ENCODE results near the gene MRPS34.

DNA sequence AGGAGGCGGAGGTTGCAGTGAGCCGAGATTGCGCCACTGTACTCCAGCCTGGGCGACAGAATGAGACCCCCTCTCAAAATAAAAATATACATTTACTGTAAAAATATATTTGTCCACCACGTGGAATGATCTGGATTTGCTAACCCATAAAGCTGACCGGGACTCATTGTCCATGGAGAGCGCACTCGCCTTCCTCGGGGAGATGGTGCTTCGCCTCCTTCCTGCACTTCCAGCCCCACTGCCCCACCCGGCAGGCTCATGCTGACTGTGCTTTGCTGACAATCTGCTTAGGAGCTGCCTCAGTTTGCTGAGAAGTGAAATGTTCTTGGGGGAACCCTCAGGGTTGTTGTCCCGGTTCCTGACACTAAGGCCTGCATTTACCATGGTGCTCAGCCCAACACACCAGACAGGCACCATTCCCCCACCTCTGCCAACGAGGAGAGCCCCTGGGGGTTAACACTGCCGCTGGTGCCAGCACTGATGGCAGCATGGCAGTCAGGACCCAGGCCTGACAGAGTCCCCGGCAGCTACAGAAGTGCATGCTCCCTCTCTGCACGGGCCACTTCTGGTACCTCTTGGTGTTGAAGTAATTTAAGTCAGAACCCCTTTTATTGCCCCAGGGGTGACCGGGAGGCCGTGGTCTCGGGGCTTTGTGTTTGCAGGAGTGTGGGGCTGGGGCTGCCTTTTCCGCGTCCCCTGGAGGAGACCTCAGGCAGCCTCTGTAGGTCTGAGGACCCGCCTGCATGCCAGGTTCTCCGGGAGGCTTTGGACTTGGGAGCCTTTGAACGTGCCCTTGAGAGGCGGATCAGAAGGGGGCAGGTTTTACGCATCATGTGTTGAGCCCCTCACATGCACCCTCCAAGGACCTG, 12.3 kb upstream of the MRPS34 start:
- TF ChIP-seq TAF1 (IDR thresholded peaks at IDR 0.05; ENCODE audit: borderline replicate concordance, insufficient read depth, low read length) (no peak), POLR2AphosphoS5 (IDR thresholded peaks at IDR 0.05; ENCODE audit: low read depth, low read length) (no peak)
